H9 (cell line): Measurements from ENCODE around the gene TUBB4B. TPM values are rescaled to one million over a fixed set of nuclear protein-coding genes. Genes with fewer than 3 reads are reported as not detected.
A peak's percentile ranks its signal among the peaks of the same experiment; 100 is the strongest.

ENCODE experiments used
- DNase-seq: peaks from one replicate; pipeline ENCODE4 v3.0.0-alpha.2; 2017
- H2AFZ ChIP-seq: one replicate; pipeline ENCODE4 v1.6.1; 2013; ENCODE audit warnings: mild to moderate bottlenecking, low read length, control low read depth, moderate library complexity
- H2AK5ac ChIP-seq: 2 replicates; pipeline ENCODE4 v1.6.1; 2013; ENCODE audit warnings: low read length, control low read depth, mixed read lengths; ENCODE audit not compliant: insufficient read length
- H2BK120ac ChIP-seq: one replicate; pipeline ENCODE4 v1.6.1; 2013; ENCODE audit warnings: low read depth, mild to moderate bottlenecking, low read length, control low read depth, inconsistent platforms; ENCODE audit not compliant: poor library complexity, severe bottlenecking
- H2BK12ac ChIP-seq: 2 replicates; pipeline ENCODE4 v1.6.1; 2013; ENCODE audit warnings: low read length, control low read depth, mixed read lengths, low read depth; ENCODE audit not compliant: insufficient read length
- H2BK15ac ChIP-seq: 2 replicates; pipeline ENCODE4 v1.6.1; 2013; ENCODE audit warnings: low read depth, low read length, control low read depth
- H2BK20ac ChIP-seq: one replicate; pipeline ENCODE4 v1.6.1; 2013; ENCODE audit warnings: low read depth, mild to moderate bottlenecking, low read length, control low read depth, inconsistent platforms; ENCODE audit not compliant: poor library complexity, severe bottlenecking
- H2BK5ac ChIP-seq: 2 replicates; pipeline ENCODE4 v1.6.1; 2013; ENCODE audit warnings: low read length, control low read depth, mixed read lengths; ENCODE audit not compliant: insufficient read length
- H3K14ac ChIP-seq: 2 replicates; pipeline ENCODE4 v1.6.1; 2013; ENCODE audit warnings: low read length, control low read depth; ENCODE audit not compliant: insufficient read depth
- H3K18ac ChIP-seq: 2 replicates; pipeline ENCODE4 v1.6.1; 2013; ENCODE audit warnings: low read depth, mild to moderate bottlenecking, mixed read lengths, low read length, control low read depth; ENCODE audit not compliant: insufficient read length
- H3K23ac ChIP-seq: 2 replicates; pipeline ENCODE4 v1.6.1; 2013; ENCODE audit warnings: low read length, control low read depth, mixed read lengths, low read depth; ENCODE audit not compliant: insufficient read length
- H3K23me2 ChIP-seq: 2 replicates; pipeline ENCODE4 v1.6.1; 2013; ENCODE audit warnings: low read depth, mild to moderate bottlenecking, mixed read lengths, low read length, control low read depth; ENCODE audit not compliant: insufficient read length, poor library complexity, severe bottlenecking
- H3K27ac ChIP-seq: 2 replicates; pipeline ENCODE4 v1.5.1; 2013; ENCODE audit warnings: low read length, control low read depth, mixed read lengths, low read depth; ENCODE audit not compliant: insufficient read length
- H3K27me3 ChIP-seq: 2 replicates; pipeline ENCODE4 v1.6.1; 2013; ENCODE audit warnings: low read length, control low read depth, inconsistent platforms; ENCODE audit not compliant: insufficient read depth
- H3K4ac ChIP-seq: 2 replicates; pipeline ENCODE4 v1.6.1; 2013; ENCODE audit warnings: low read depth, mild to moderate bottlenecking, control low read depth, inconsistent platforms, low read length, moderate library complexity
- H3K4me1 ChIP-seq: 2 replicates; pipeline ENCODE4 v1.6.1; 2013; ENCODE audit warnings: low read length, control low read depth, inconsistent platforms; ENCODE audit not compliant: insufficient read depth
- H3K4me2 ChIP-seq: 2 replicates; pipeline ENCODE4 v1.6.1; 2013; ENCODE audit warnings: low read length, control low read depth, mixed read lengths; ENCODE audit not compliant: insufficient read length, insufficient read depth
- H3K56ac ChIP-seq: 2 replicates; pipeline ENCODE4 v1.6.1; 2013; ENCODE audit warnings: low read depth, mild to moderate bottlenecking, mixed read lengths, low read length, control low read depth; ENCODE audit not compliant: insufficient read length
- H3K79me1 ChIP-seq: 2 replicates; pipeline ENCODE4 v1.6.1; 2013; ENCODE audit warnings: low read depth, mild to moderate bottlenecking, moderate library complexity, low read length, control low read depth, inconsistent platforms; ENCODE audit not compliant: insufficient read depth, poor library complexity, severe bottlenecking
- H3K79me2 ChIP-seq: 2 replicates; pipeline ENCODE4 v1.6.1; 2013; ENCODE audit warnings: low read length, control low read depth, inconsistent platforms; ENCODE audit not compliant: insufficient read depth
- H3K9ac ChIP-seq: 2 replicates; pipeline ENCODE4 v1.6.1; 2013; ENCODE audit warnings: low read length, control low read depth, mixed read lengths; ENCODE audit not compliant: insufficient read length; ENCODE audit errors: extremely low read depth
- H3K9me3 ChIP-seq: one replicate; pipeline ENCODE4 v1.6.1; 2013; ENCODE audit warnings: low read depth, low read length, inconsistent platforms; ENCODE audit not compliant: control insufficient read depth
- H3T11ph ChIP-seq: one replicate; pipeline ENCODE4 v1.6.1; 2013; ENCODE audit warnings: mild to moderate bottlenecking, low read length, control low read depth, inconsistent platforms
- H4K20me1 ChIP-seq: one replicate; pipeline ENCODE4 v1.6.1; 2013; ENCODE audit not compliant: control insufficient read depth, insufficient read length, insufficient read depth
- H4K5ac ChIP-seq: 2 replicates; pipeline ENCODE4 v1.6.1; 2013; ENCODE audit warnings: low read depth, mild to moderate bottlenecking, mixed read lengths, low read length, control low read depth; ENCODE audit not compliant: insufficient read length
- H4K8ac ChIP-seq: replicated peaks from 2 replicates; pipeline ENCODE4 v1.6.1; 2013; ENCODE audit warnings: low read length, control low read depth, mixed read lengths, low read depth; ENCODE audit not compliant: insufficient read length
- H4K91ac ChIP-seq: 2 replicates; pipeline ENCODE4 v1.6.1; 2013; ENCODE audit warnings: low read depth, mild to moderate bottlenecking, moderate library complexity, mixed read lengths, low read length, control low read depth; ENCODE audit not compliant: insufficient read length
- H3K27ac Mint-ChIP-seq, 3 experiments: 2 replicates in 2 of 3; 3 replicates in 1 of 3; pipeline ENCODE4 v1.8.0; 2020 to 2021; ENCODE audit warnings: mixed read lengths in 3 of 3, mild to moderate bottlenecking in 1 of 3, moderate library complexity in 1 of 3
- H3K27me3 Mint-ChIP-seq: 2 replicates; pipeline ENCODE4 v1.8.0; 2021; ENCODE audit warnings: low read depth, mild to moderate bottlenecking, moderate library complexity, mixed read lengths
- H3K36me3 Mint-ChIP-seq, 3 experiments: 2 replicates in 2 of 3; 3 replicates in 1 of 3; pipeline ENCODE4 v1.8.0; 2020 to 2021; ENCODE audit warnings: low read depth in 3 of 3, mixed read lengths in 3 of 3; ENCODE audit not compliant: insufficient read depth in 1 of 3
- H3K4me1 Mint-ChIP-seq, 2 experiments: 2 replicates each; pipeline ENCODE4 v1.8.0; 2020; ENCODE audit warnings: mixed read lengths in 2 of 2
- H3K4me3 Mint-ChIP-seq, 2 experiments: 2 replicates in 1 of 2; 3 replicates in 1 of 2; pipeline ENCODE4 v1.8.0; 2020 to 2021; ENCODE audit warnings: mild to moderate bottlenecking in 2 of 2, mixed read lengths in 2 of 2, moderate library complexity in 1 of 2
- H3K9me3 Mint-ChIP-seq, 2 experiments: 2 replicates in 1 of 2; 3 replicates in 1 of 2; pipeline ENCODE4 v1.8.0; 2020; ENCODE audit warnings: mild to moderate bottlenecking in 2 of 2, mixed read lengths in 2 of 2, moderate library complexity in 1 of 2
- WGBS: extraction: QIAGEN DNeasy Blood & Tissue Kit; methylation state at CpG from one replicate; pipeline ENCODE4 v1.1.7; 2013; ENCODE audit warnings: missing lambda C conversion rate, low lambda C conversion rate, mixed read lengths; ENCODE audit not compliant: insufficient read length; ENCODE audit errors: extremely low coverage; 5-methylcytosine and 5-hydroxymethylcytosine counted together
- total RNA-seq: library from RNA; stranded (reverse); gene quantifications from 2 replicates; pipeline ENCODE4 v1.2.1, GENCODE V29; 2021
- TF ChIP-seq, protein P1 (sequence below): fragments of 200-600 bp; sonication (generic); conservative IDR thresholded peaks from 3 replicates; pipeline ENCODE4 v1.8.0; 2021; ENCODE audit warnings: antibody characterized with exemption, mild to moderate bottlenecking

The TUBB4B gene
- total RNA-seq, 1 experiment from 2014 or later: 378 TPM

DNA sequence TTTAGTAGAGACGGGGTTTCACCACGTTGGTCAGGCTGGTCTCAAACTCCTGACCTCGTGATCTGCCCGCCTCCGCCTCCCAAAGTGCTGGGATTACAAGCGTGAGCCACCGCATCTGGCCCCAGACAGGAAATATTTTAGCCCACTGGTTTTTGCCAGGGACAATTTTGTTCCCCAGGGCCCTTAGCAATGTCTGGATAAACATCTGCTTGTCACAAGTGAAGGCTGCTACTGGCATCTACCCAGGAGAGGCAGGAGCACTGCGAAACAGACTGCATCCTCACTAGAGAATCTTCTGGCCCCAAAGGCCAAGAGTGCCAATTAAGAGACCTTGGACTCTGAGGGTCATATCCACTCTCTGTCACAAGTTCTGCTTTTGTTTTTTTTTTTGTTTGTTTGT lies 38.1 kb upstream of the TUBB4B start:
- Histone ChIP-seq H2BK15ac (no peak overlapping the region), H3K27me3 (no peaks in the 10 kb centered on the region), H3K23ac (no peak overlapping the region), H4K5ac (no peak overlapping the region), H3K9ac (no peak overlapping the region), H3K27ac (no peak overlapping the region), H3K56ac (no peak overlapping the region), H3K14ac (no peak overlapping the region), H4K8ac (no peak overlapping the region), H3K79me2 (peaks cover 13% of the 10 kb centered on the region; the same call in 1 of the 2 replicates), H3T11ph (no peak overlapping the region), H2BK5ac (no peak overlapping the region), H3K18ac (no peak overlapping the region), H2AK5ac (no peak overlapping the region), H2AFZ (no peak overlapping the region), H2BK12ac (no peak overlapping the region), H4K91ac (no peak overlapping the region), H2BK20ac (no peak overlapping the region), H2BK120ac (no peak overlapping the region), H3K4me2 (no peak overlapping the region), H4K20me1 (no peaks in the 10 kb centered on the region), H3K4ac (no peak overlapping the region), H3K23me2 (peaks cover 8% of the 10 kb centered on the region), H3K4me1 (no peaks in the 10 kb centered on the region; the same call in 1 of the 2 replicates), H3K79me1 (peaks cover 23% of the 10 kb centered on the region), H3K9me3 (no peaks in the 10 kb centered on the region)
- Mint-ChIP-seq H3K27ac (no peak overlapping the region), H3K9me3 (no peaks in the 10 kb centered on the region), H3K4me1 (peaks cover 25 to 41% of the 10 kb centered on the region in 2 experiments), H3K36me3 (peaks cover 6 to 20% (median 13%) of the 10 kb centered on the region in 3 experiments), H3K27me3 (peaks cover 2% of the 10 kb centered on the region; the same call in 1 of the 2 replicates), H3K4me3 (peak overlapping the region in 1 of 2 experiments; percentile 42; a peak in 3 of 5 replicates)
- DNase-seq: no peak
- WGBS: no CpG with 5 or more reads among the region's 8 CpGs
- TF ChIP-seq, protein P1, sequence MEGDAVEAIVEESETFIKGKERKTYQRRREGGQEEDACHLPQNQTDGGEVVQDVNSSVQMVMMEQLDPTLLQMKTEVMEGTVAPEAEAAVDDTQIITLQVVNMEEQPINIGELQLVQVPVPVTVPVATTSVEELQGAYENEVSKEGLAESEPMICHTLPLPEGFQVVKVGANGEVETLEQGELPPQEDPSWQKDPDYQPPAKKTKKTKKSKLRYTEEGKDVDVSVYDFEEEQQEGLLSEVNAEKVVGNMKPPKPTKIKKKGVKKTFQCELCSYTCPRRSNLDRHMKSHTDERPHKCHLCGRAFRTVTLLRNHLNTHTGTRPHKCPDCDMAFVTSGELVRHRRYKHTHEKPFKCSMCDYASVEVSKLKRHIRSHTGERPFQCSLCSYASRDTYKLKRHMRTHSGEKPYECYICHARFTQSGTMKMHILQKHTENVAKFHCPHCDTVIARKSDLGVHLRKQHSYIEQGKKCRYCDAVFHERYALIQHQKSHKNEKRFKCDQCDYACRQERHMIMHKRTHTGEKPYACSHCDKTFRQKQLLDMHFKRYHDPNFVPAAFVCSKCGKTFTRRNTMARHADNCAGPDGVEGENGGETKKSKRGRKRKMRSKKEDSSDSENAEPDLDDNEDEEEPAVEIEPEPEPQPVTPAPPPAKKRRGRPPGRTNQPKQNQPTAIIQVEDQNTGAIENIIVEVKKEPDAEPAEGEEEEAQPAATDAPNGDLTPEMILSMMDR: no peak
